HUES64 (cell line): ENCODE measurements around the gene IL4. TPM values are rescaled to one million over a fixed set of nuclear protein-coding genes. Genes with fewer than 3 reads are reported as not detected.
"Not testable (repeated sequence)": the region's sequence is repeated elsewhere in the genome, so short reads cannot be mapped to it uniquely, and the experiment has no call there.

ENCODE experiments used
- H3K27ac ChIP-seq: 2 replicates; pipeline ENCODE4 v1.7.0; 2013; ENCODE audit warnings: low read depth, low read length, inconsistent platforms
- H3K27me3 ChIP-seq: 2 replicates; pipeline ENCODE4 v1.6.1; 2013; ENCODE audit warnings: mild to moderate bottlenecking, low read length; ENCODE audit not compliant: insufficient read depth
- H3K36me3 ChIP-seq: 2 replicates; pipeline ENCODE4 v1.6.1; 2013; ENCODE audit warnings: mild to moderate bottlenecking, low read length; ENCODE audit not compliant: insufficient read depth
- H3K4me1 ChIP-seq: 2 replicates; pipeline ENCODE4 v1.6.1; 2013; ENCODE audit warnings: mild to moderate bottlenecking, low read length, moderate library complexity; ENCODE audit not compliant: insufficient read depth
- H3K4me3 ChIP-seq: 2 replicates; pipeline ENCODE4 v1.5.1; 2013; ENCODE audit warnings: mild to moderate bottlenecking, low read length, moderate library complexity
- H3K9ac ChIP-seq: 2 replicates; pipeline ENCODE4 v1.6.1; 2013; ENCODE audit warnings: mild to moderate bottlenecking, low read depth, low read length
- H3K9me3 ChIP-seq: 2 replicates; pipeline ENCODE4 v1.6.1; 2013; ENCODE audit warnings: low read depth, low read length; ENCODE audit not compliant: insufficient read depth
- WGBS: fragments of 150-250, 120-280 bp; methylation state at CpG from one replicate; pipeline ENCODE4 v1.1.7; 2013; ENCODE audit warnings: missing lambda C conversion rate; 5-methylcytosine and 5-hydroxymethylcytosine counted together
- polyA plus RNA-seq, 2 experiments: library from polyadenylated mRNA; stranded (reverse); fragments of 50-300 nt; gene quantifications; one replicate each; pipeline ENCODE4 v1.2.3, GENCODE V29; 2013

IL4 gene
- not detected for polyA plus RNA-seq (2013, experiment 1 of 2)
- not detected for polyA plus RNA-seq (2013, experiment 2 of 2)

DNA sequence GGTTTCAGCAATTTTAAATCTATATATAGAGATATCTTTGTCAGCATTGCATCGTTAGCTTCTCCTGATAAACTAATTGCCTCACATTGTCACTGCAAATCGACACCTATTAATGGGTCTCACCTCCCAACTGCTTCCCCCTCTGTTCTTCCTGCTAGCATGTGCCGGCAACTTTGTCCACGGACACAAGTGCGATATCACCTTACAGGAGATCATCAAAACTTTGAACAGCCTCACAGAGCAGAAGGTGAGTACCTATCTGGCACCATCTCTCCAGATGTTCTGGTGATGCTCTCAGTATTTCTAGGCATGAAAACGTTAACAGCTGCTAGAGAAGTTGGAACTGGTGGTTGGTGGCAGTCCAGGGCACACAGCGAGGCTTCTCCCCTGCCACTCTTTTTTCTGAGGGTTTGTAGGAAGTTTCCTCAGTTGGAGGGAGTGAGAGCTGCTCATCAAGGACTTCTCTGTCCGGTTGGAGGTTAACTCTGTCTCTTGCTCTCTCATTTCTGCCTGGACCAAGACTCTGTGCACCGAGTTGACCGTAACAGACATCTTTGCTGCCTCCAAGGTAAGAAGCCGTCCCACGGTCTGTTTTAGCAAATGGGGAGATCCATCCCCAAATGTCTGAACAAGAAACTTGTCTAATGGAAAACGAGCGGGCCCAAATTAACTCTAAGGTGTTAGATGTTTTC is at the start of gene IL4:
Gene IL4, plus strand, starts transcription at position 51 of the 692 bp plus-strand sequence. Its CDS starts 62 bp downstream, at position 113.
- H3K27me3 ChIP-seq, result no peaks in the 10 kb centered on the region
- H3K9me3 ChIP-seq, result no peaks in the 10 kb centered on the region
- no peak within 1 kb of the TSS for H3K9ac ChIP-seq
- no peaks in the 10 kb centered on the region for H3K4me1 ChIP-seq
- no peak within 1 kb of the TSS for H3K27ac ChIP-seq
- 90% methylated on average over 14 of the region's 14 CpGs for WGBS
- H3K4me3 ChIP-seq, result no peak within 1 kb of the TSS
- no peaks in the 10 kb centered on the region for H3K36me3 ChIP-seq

- Histone ChIP-seq H3K4me1 (no peaks in the 10 kb centered on the region), H3K27ac (no peak overlapping the region), H3K36me3 (peaks cover 17% of the 10 kb centered on the region; the same call in 1 of the 2 replicates), H3K9ac (no peak overlapping the region), H3K27me3 (no peaks in the 10 kb centered on the region), H3K9me3 (no peaks in the 10 kb centered on the region), H3K4me3 (no peak overlapping the region)
- 93% methylated on average over 2 of the region's 2 CpGs for WGBS
Observed at GRCh38 chr5:132627470-132627869, 46.3 kb upstream of the IL4 start.

- Histone ChIP-seq H3K4me1 (no peaks in the 10 kb centered on the region), H3K9me3 (no peaks in the 10 kb centered on the region), H3K4me3 (no peak overlapping the region), H3K9ac (no peak overlapping the region), H3K27ac (no peak overlapping the region), H3K36me3 (peaks cover 13% of the 10 kb centered on the region; the same call in 1 of the 2 replicates), H3K27me3 (no peaks in the 10 kb centered on the region)
- 100% methylated on average over 2 of the region's 2 CpGs for WGBS
Observed at GRCh38 chr5:132628814-132629213, 45.0 kb upstream of the IL4 start.

GRCh38 chr5:132629230-132629944 is 44.4 kb upstream of the IL4 start:
- no peak overlapping the region for H3K9ac ChIP-seq
- no peak overlapping the region for H3K27ac ChIP-seq
- H3K36me3 ChIP-seq, result peaks cover 13% of the 10 kb centered on the region; the same call in 1 of the 2 replicates
- H3K4me1 ChIP-seq, result no peaks in the 10 kb centered on the region
- H3K9me3 ChIP-seq, result no peaks in the 10 kb centered on the region
- H3K27me3 ChIP-seq, result no peaks in the 10 kb centered on the region
- 98% methylated on average over 5 of the region's 5 CpGs for WGBS
- no peak overlapping the region for H3K4me3 ChIP-seq

DNA sequence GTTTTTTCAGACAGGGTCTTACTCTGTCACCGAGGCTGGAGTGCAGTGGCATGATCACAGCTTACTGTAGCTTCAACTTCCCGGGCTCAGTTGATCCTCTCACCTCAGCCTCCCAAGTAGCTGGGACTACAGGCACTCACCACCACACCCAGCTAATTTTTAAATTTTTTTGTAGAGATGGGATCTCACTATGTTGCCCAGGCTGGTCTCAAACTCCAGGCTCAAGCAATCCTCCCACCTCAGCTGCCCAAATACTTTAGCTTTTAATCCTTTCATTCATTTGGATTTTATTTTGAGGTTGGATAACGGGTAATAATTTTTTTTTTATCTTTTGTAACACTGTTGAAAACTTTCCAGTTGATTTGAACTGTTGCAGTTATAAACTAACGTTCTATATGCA is 40.2 kb upstream of the IL4 start:
- 95% methylated on average over 2 of the region's 4 CpGs for WGBS
- not testable (repeated sequence) for H3K4me3 ChIP-seq, H3K4me1 ChIP-seq, H3K9me3 ChIP-seq, H3K27ac ChIP-seq, H3K9ac ChIP-seq, H3K27me3 ChIP-seq
- peaks cover 34% of the 10 kb centered on the region for H3K36me3 ChIP-seq

GRCh38 chr5:132635873-132636272 is 37.9 kb upstream of the IL4 start:
- H3K9me3 ChIP-seq, result no peaks in the 10 kb centered on the region
- WGBS, result 92% methylated on average over 3 of the region's 4 CpGs
- no peaks in the 10 kb centered on the region for H3K4me1 ChIP-seq
- H3K27ac ChIP-seq, result no peak overlapping the region
- H3K9ac ChIP-seq, result no peak overlapping the region
- no peak overlapping the region for H3K4me3 ChIP-seq
- H3K27me3 ChIP-seq, result no peaks in the 10 kb centered on the region
- H3K36me3 ChIP-seq, result peaks cover 46% of the 10 kb centered on the region

GRCh38 chr5:132637241-132637640 is 36.5 kb upstream of the IL4 start:
- H3K9me3 ChIP-seq, result no peaks in the 10 kb centered on the region
- H3K4me1 ChIP-seq, result no peaks in the 10 kb centered on the region
- 90% methylated on average over 4 of the region's 4 CpGs for WGBS
- no peaks in the 10 kb centered on the region for H3K27me3 ChIP-seq
- H3K36me3 ChIP-seq, result peaks cover 57% of the 10 kb centered on the region
- H3K9ac ChIP-seq, result no peak overlapping the region
- no peak overlapping the region for H3K27ac ChIP-seq
- H3K4me3 ChIP-seq, result no peak overlapping the region

DNA sequence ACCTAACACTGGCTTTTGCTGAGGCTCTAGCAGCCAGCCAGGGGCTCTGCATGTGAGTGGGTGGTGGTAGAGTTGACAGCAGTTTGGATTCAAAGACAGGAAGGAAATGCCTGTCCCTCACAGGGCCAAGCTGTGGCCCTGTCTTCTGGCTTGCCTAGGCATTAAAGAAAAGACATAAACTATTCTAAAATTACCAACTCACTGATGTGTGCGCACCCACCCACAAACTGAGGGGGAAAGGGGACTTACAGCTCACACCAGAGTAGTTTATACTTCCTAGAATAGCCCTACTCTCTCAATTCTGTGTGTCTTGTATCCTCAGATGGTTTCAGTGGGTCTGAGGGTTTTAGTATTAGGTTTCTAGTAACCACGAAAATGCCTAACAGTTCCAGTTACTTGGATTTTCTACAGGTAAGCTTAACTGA is 34.1 kb upstream of the IL4 start:
- Histone ChIP-seq H3K27me3 (no peaks in the 10 kb centered on the region), H3K4me1 (peaks cover 8% of the 10 kb centered on the region), H3K9me3 (no peaks in the 10 kb centered on the region), H3K36me3 (peaks cover 59% of the 10 kb centered on the region), H3K27ac (no peak overlapping the region), H3K9ac (no peak overlapping the region), H3K4me3 (no peak overlapping the region)
- 88% methylated on average over 2 of the region's 2 CpGs for WGBS

GRCh38 chr5:132640613-132641012 is 33.2 kb upstream of the IL4 start:
- WGBS, result 90% methylated on average over 4 of the region's 4 CpGs
- H3K27me3 ChIP-seq, result no peaks in the 10 kb centered on the region
- H3K4me1 ChIP-seq, result peaks cover 8% of the 10 kb centered on the region
- peaks cover 54% of the 10 kb centered on the region for H3K36me3 ChIP-seq
- no peak overlapping the region for H3K27ac ChIP-seq
- H3K4me3 ChIP-seq, result no peak overlapping the region
- H3K9ac ChIP-seq, result no peak overlapping the region
- H3K9me3 ChIP-seq, result no peaks in the 10 kb centered on the region

DNA sequence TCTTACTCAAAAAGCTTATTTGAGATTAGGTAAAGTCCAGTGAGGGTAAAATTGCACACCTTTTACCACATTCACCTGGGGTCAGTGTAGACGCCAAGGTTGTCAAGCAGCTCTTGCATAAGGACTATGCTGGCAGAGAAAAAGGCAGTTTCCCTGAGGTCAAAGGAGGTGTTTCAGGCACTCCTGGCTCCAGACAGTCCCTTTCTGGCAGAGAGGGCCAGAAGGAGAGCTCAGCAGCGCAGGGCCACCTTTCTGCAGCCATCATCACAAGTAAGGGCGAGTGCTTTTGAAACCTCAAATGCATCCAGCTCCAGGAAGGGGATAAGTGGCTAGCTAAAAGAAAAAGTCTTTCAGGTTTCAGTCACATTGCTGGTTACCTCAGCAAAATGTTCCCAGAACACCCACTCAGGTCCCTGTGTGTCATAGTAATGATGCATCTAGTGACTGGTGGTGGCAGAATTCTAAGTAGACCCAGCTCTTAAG is 32.5 kb upstream of the IL4 start:
- no peaks in the 10 kb centered on the region for H3K27me3 ChIP-seq
- peaks cover 8% of the 10 kb centered on the region for H3K4me1 ChIP-seq
- WGBS, result 96% methylated on average over 3 of the region's 3 CpGs
- H3K4me3 ChIP-seq, result no peak overlapping the region
- no peaks in the 10 kb centered on the region for H3K9me3 ChIP-seq
- H3K27ac ChIP-seq, result no peak overlapping the region
- H3K9ac ChIP-seq, result no peak overlapping the region
- peaks cover 54% of the 10 kb centered on the region for H3K36me3 ChIP-seq

- Histone ChIP-seq H3K27ac (no peak overlapping the region), H3K36me3 (peaks cover 54% of the 10 kb centered on the region), H3K9me3 (no peaks in the 10 kb centered on the region), H3K4me1 (peaks cover 8% of the 10 kb centered on the region), H3K4me3 (no peak overlapping the region), H3K9ac (no peak overlapping the region), H3K27me3 (no peaks in the 10 kb centered on the region)
- WGBS, result 99% methylated on average over 3 of the region's 3 CpGs
Observed at GRCh38 chr5:132641841-132642240, 31.9 kb upstream of the IL4 start.
